ENCODE measurements around the gene SCLY.

GRCh38 chr2:238027058-238027457 is 33.7 kb upstream of the SCLY start:
- TF ChIP-seq POLR2A (IDR thresholded peaks at IDR 0.05), result no peak
- TF ChIP-seq CTCF (IDR thresholded peaks at IDR 0.05), result no peak
- TF ChIP-seq EP300 (IDR thresholded peaks at IDR 0.05), result no peak
